Right lobe of liver (tissue), 4 donors: ENCODE measurements around the gene PDIA3.

Experiments used
- CTCF ChIP-seq, 4 donors: fragments of 200-600 bp in 3 of 4; fragments of 450-650 bp in 1 of 4; IDR thresholded peaks; one replicate each; pipeline versions ENCODE4 v1.5.1 to v1.8.0; 2016 to 2022; ENCODE audit warnings: antibody characterized with exemption in 4 of 4, mild to moderate bottlenecking in 2 of 4
- POLR2A ChIP-seq: fragments of 450-650 bp; IDR thresholded peaks from one replicate; pipeline ENCODE4 v1.6.1; 2017; ENCODE audit warnings: antibody characterized with exemption, mild to moderate bottlenecking
- donor health status: DM: no; HTN: no; CAD: no.
- donor health status: DM: no; HTN: no; CAD: no.
- donor health status: DM: no; HTN: yes; CAD: no.

- TF ChIP-seq CTCF (IDR thresholded peaks at IDR 0.05) (no peak), POLR2A (no peak)
Observed at GRCh38 chr15:43789409-43789808, 43.2 kb downstream of the PDIA3 start.
